ENCODE measurements around the gene RRP12. TPM values are rescaled to one million over a fixed set of nuclear protein-coding genes. Genes with fewer than 3 reads are reported as not detected.

RRP12 gene
- total RNA-seq, 6 experiments from 2014 or later: 37.3 to 46.6 (median 42.2) TPM

- Mint-ChIP-seq H3K27me3 (ENCODE audit: insufficient read depth) (no peaks in the 10 kb centered on the region; the same call in 1 of the 2 replicates), H3K4me3 (no peak overlapping the region)
- TF ChIP-seq CTCF (IDR thresholded peaks at IDR 0.05): no peak
Observed at GRCh38 chr10:97384156-97384555, 17.0 kb downstream of the RRP12 start.

GRCh38 chr10:97383159-97383558 is 18.0 kb downstream of the RRP12 start:
- Mint-ChIP-seq H3K9me3 (no peaks in the 10 kb centered on the region), H3K4me1 (ENCODE audit: low read depth) (no peaks in the 10 kb centered on the region), H3K27ac (no peak overlapping the region), H3K36me3 (ENCODE audit: low read depth) (peaks cover 8% of the 10 kb centered on the region), H3K27me3 (ENCODE audit: insufficient read depth) (no peaks in the 10 kb centered on the region; the same call in 1 of the 2 replicates), H3K4me3 (no peak overlapping the region)
- no peak for TF ChIP-seq CTCF (IDR thresholded peaks at IDR 0.05)
- DNase-seq: no peak

More at GRCh38 chr10:97384156-97384555, 17.0 kb downstream of the RRP12 start:
- Mint-ChIP-seq H3K36me3 (ENCODE audit: low read depth) (peaks cover 14% of the 10 kb centered on the region), H3K9me3 (no peaks in the 10 kb centered on the region), H3K4me1 (ENCODE audit: low read depth) (no peaks in the 10 kb centered on the region), H3K27ac (no peak overlapping the region)
- DNase-seq: no peak

DNA sequence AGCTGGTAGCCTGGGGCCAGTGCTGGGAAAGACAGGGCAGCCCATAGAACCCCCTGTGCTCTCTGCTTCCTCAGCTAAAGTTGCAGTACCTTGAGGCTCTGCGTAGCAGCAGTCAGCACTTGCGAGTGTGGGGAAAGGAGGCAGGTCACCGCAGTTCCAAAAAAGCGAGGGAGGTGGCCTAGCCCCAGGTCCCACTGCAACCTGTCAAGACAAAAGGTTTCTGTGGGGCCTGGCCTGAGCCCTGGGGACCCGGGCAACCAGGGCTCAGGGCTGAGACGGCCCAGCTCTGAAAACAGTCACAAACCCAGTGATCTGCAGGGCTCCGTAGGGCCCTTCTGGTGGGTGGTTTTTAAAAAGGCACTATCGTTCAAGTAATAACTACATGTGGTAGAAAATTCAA is 19.5 kb downstream of the RRP12 start:
- no peaks in the 10 kb centered on the region for H3K9me3 Mint-ChIP-seq
- H3K36me3 Mint-ChIP-seq (ENCODE audit: low read depth): peaks cover 8% of the 10 kb centered on the region
- no peaks in the 10 kb centered on the region for H3K4me1 Mint-ChIP-seq (ENCODE audit: low read depth)
- no peak for DNase-seq
- no peaks in the 10 kb centered on the region; the same call in 1 of the 2 replicates for H3K27me3 Mint-ChIP-seq (ENCODE audit: insufficient read depth)
- H3K27ac Mint-ChIP-seq: no peak overlapping the region
- no peak overlapping the region for H3K4me3 Mint-ChIP-seq
- no peak for TF ChIP-seq CTCF (IDR thresholded peaks at IDR 0.05)

- H3K36me3 Mint-ChIP-seq (ENCODE audit: low read depth): peaks cover 5% of the 10 kb centered on the region
- H3K4me1 Mint-ChIP-seq (ENCODE audit: low read depth): no peaks in the 10 kb centered on the region
- no peaks in the 10 kb centered on the region for H3K9me3 Mint-ChIP-seq
- no peak overlapping the region for H3K27ac Mint-ChIP-seq
- no peak overlapping the region for H3K4me3 Mint-ChIP-seq
- no peaks in the 10 kb centered on the region; the same call in 1 of the 2 replicates for H3K27me3 Mint-ChIP-seq (ENCODE audit: insufficient read depth)
- DNase-seq: no peak
- TF ChIP-seq CTCF (IDR thresholded peaks at IDR 0.05): no peak
Observed at GRCh38 chr10:97380516-97380915, 20.6 kb downstream of the RRP12 start.

GRCh38 chr10:97378933-97379921 is 21.9 kb downstream of the RRP12 start:
- Mint-ChIP-seq H3K9me3 (no peaks in the 10 kb centered on the region), H3K36me3 (ENCODE audit: low read depth) (no peaks in the 10 kb centered on the region; the same call in 1 of the 2 replicates), H3K27me3 (ENCODE audit: insufficient read depth) (no peaks in the 10 kb centered on the region; the same call in 1 of the 2 replicates), H3K4me3 (no peak overlapping the region), H3K4me1 (ENCODE audit: low read depth) (no peaks in the 10 kb centered on the region), H3K27ac (no peak overlapping the region)
- no peak for TF ChIP-seq CTCF (IDR thresholded peaks at IDR 0.05)
- no peak for DNase-seq

All from HFFc6 (cell line).